Mesodermal cell (in vitro differentiated cells): Measurements from ENCODE around the gene MRPL10.

Experiments used
- H3K27ac ChIP-seq: 2 replicates; pipeline ENCODE4 v1.7.0; 2013; ENCODE audit warnings: mild to moderate bottlenecking, low read depth, low read length, moderate library complexity; ENCODE audit not compliant: severe bottlenecking
- H3K36me3 ChIP-seq: 2 replicates; pipeline ENCODE4 v1.7.1; 2013; ENCODE audit warnings: mild to moderate bottlenecking, low read length, moderate library complexity; ENCODE audit not compliant: control insufficient read depth, insufficient read depth
- H3K4me1 ChIP-seq: one replicate; pipeline ENCODE4 v1.7.1; 2013; ENCODE audit warnings: mild to moderate bottlenecking, low read length; ENCODE audit not compliant: insufficient read depth, control insufficient read depth, poor library complexity, severe bottlenecking
- H3K4me3 ChIP-seq: 2 replicates; pipeline ENCODE4 v1.7.0; 2013; ENCODE audit warnings: low read length, control low read depth, mild to moderate bottlenecking; ENCODE audit not compliant: insufficient read depth, poor library complexity, severe bottlenecking; ENCODE audit errors: extremely low read depth
- H3K9me3 ChIP-seq: 2 replicates; pipeline ENCODE4 v1.7.1; 2013; ENCODE audit warnings: mild to moderate bottlenecking, low read length, moderate library complexity; ENCODE audit not compliant: control insufficient read depth
- WGBS, 2 experiments: methylation state at CpG; one replicate each; pipeline ENCODE4 v1.1.5; 2013; ENCODE audit warnings: missing lambda C conversion rate in 2 of 2; ENCODE audit not compliant: insufficient coverage in 2 of 2; 5-methylcytosine and 5-hydroxymethylcytosine counted together

MRPL10 gene

DNA sequence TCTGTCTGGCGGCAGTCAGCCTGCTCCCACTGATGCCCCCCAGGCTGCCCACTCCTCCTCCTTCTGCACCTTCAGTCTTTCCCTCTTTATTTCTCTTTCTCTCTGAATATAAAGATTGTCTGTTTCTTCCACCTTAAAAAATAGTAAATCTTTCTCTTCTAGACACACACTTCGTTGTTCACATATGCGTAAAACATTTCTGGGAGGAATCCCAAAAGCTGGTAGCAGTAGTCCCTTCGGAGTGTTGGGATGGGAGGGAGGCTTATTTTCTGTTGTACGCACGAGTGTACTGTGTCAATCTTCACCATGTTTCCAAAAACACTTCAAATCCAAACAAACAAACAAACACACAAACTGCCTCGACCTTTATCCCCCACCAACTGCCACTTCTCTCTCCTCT lies 19.6 kb downstream of the MRPL10 start:
- Histone ChIP-seq H3K36me3 (peaks cover 48% of the 10 kb centered on the region), H3K4me1 (peaks cover 13% of the 10 kb centered on the region), H3K4me3 (no peak overlapping the region), H3K27ac (no peak overlapping the region), H3K9me3 (no peaks in the 10 kb centered on the region)
- 58 to 70% methylated on average over 2 of the region's 7 CpGs for WGBS, 2 experiments

DNA sequence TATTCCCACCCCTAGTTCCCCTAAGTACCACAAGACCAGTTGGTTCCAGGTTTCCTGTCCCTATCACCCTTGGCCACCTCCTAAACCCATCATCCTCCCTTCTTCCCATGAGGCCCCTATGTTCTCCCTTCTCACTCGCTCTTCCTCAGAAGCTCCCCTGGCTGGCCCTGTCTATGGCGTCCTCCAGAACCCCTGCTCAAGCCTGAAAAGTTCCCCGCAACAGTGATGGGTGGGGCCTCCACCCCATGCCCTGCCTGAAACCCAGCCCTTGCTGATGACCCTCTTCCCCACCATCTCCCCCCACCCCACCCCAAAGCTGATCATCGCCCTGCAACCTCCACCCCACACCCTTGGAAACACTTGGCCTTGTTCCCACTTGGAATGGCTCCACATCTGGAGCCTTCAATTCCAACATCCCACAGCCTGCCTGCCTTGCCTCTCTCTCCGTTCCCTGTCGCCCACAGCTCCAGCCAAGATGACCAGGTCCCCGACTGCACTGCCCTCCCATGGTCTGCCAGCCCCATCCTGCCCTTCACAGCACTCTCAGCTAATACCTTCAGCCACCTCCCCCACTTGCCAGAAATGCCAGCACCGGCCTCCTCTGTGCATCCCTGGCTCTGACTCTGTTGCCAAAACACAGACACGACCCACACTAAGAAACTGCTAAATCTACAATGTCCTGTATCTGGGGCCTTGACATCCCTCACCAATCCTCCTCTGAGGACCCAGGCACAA lies 20.3 kb downstream of the MRPL10 start:
- peaks cover 13% of the 10 kb centered on the region for H3K4me1 ChIP-seq
- H3K36me3 ChIP-seq = peaks cover 42% of the 10 kb centered on the region
- no peak overlapping the region for H3K4me3 ChIP-seq
- peak overlapping the region; percentile 23 for H3K27ac ChIP-seq
- no peaks in the 10 kb centered on the region for H3K9me3 ChIP-seq
- WGBS, 2 experiments = 86 to 88% methylated on average over 6 to 9 of the region's 9 CpGs

GRCh38 chr17:47810200-47810821 lies 21.0 kb downstream of the MRPL10 start:
- H3K36me3 ChIP-seq = peaks cover 35% of the 10 kb centered on the region
- peaks cover 13% of the 10 kb centered on the region for H3K4me1 ChIP-seq
- no peaks in the 10 kb centered on the region for H3K9me3 ChIP-seq
- H3K27ac ChIP-seq = peak overlapping the region; percentile 23
- no peak overlapping the region for H3K4me3 ChIP-seq
- 40 to 51% methylated on average over 5 to 8 of the region's 10 CpGs for WGBS, 2 experiments

DNA sequence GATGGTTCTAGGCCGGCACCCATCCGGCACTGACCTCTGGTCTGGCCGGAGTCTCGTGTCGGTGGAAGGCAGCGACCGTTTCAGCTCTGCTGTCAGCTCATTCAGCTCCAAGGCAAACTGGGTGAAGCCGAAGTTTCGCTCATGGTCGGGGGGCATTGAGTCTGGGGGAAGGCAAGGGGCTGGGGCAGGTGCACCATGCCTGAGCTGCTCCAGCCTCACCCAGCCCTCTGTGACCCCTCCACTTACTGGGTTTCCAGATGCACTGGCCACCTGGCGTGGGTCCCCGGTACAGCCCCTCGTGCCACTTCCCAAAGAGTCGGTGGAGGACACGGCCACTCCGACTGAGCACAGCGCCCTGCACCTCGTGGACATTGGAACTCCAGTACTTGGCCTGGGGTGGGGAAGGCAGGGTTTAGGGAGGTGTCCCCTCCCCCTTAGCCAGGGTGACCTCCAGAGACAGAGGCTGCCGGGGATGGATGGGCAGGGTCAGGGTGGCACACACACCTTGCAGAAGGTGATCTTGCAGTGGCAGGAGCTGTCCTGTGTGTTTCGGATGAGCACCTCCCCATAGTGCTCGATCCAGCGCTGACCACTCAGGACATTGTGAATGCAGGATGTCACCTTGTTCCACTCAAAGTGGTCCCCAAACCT lies 22.4 kb downstream of the MRPL10 start:
- 93 to 95% methylated on average over 19 to 20 of the region's 22 CpGs for WGBS, 2 experiments
- Histone ChIP-seq H3K36me3 (peaks cover 25% of the 10 kb centered on the region), H3K27ac (no peak overlapping the region), H3K4me1 (peaks cover 13% of the 10 kb centered on the region), H3K9me3 (no peaks in the 10 kb centered on the region), H3K4me3 (no peak overlapping the region)

DNA sequence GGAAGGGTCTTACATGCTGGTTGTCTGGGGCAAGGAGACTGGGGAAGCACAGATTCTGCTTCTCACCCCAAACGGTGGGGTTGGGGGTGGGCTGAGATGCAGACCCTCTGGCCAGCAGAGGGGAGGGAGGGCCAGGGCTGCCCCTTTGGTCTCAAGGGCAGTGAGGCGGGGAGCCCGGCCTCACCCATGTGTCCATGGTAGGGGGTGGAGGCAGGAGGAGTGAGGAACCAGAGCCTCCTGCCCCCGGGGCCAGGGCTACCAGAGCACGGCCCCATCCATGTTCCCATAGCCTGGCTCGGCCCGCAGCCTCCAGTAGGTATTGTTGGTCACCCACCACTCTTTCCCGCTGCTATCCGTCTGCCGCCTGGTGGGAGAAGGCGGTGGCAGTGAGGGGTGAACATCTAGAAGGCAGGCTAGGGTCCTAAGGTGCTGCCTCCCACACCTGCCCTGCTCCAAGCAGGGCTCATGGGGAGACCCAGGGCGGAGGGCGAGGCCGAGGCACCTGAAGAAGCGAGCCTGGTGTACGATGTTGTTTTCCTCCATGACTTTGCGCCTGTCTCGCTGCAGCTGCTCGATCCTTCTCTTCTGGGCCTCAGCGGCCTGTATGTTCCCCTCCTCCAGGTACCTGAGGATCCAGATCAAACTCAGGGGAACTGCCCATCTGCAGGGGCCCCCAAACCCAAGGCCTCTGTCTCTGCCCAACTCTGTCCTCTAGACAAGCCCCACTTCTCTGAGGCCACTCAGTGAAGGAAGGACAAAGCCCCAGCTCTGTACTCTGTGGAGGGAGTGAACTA lies 23.1 kb downstream of the MRPL10 start:
- WGBS, 2 experiments = 91 to 93% methylated on average over 14 to 17 of the region's 20 CpGs
- no peaks in the 10 kb centered on the region for H3K9me3 ChIP-seq
- no peak overlapping the region for H3K4me3 ChIP-seq
- no peak overlapping the region for H3K27ac ChIP-seq
- H3K4me1 ChIP-seq = peaks cover 13% of the 10 kb centered on the region
- H3K36me3 ChIP-seq = peaks cover 25% of the 10 kb centered on the region

DNA sequence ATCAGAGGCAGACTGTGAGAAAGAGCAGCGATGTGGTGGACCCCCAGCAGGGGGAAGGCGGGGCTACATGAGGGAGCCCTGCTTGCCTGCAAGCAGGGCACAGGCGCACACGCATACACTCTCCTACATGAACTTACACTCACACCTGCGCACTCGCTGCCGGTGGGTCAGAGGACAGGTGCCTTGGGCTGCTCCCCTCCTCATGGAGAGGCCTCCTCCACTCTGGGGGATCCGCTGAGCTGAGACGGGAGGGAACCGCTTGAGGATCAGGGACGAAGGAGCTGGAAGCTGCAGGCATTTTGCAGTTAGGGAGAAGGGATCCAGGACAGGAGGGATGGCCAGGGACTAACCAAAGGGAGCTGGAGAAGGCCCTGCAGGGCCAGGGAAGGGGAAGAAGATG lies 23.9 kb downstream of the MRPL10 start:
- H3K9me3 ChIP-seq = no peaks in the 10 kb centered on the region
- no peak overlapping the region for H3K27ac ChIP-seq
- 88 to 93% methylated on average over 5 to 9 of the region's 11 CpGs for WGBS, 2 experiments
- H3K4me3 ChIP-seq = no peak overlapping the region
- H3K4me1 ChIP-seq = peaks cover 13% of the 10 kb centered on the region
- H3K36me3 ChIP-seq = peaks cover 25% of the 10 kb centered on the region

DNA sequence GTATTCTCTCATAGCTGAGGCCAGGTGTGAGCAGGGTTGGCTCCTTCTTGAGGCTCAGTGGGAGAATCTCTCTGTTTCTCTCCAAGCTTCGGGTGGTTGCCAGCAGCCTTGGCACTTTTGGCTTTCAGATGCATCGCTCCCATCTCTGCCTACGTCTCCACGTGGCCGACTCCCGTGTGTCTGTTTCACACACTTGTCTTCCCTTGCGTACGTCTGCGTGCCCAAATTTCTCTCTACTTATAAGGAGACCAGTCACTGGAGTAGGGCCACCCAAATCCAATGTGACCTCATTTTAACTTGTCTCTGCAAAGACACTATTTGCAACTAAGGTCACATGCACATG lies 24.5 kb downstream of the MRPL10 start:
- H3K36me3 ChIP-seq = peaks cover 25% of the 10 kb centered on the region
- WGBS, 2 experiments = 92 to 96% methylated on average over 9 of the region's 9 CpGs
- H3K27ac ChIP-seq = no peak overlapping the region
- peaks cover 13% of the 10 kb centered on the region for H3K4me1 ChIP-seq
- no peaks in the 10 kb centered on the region for H3K9me3 ChIP-seq
- H3K4me3 ChIP-seq = no peak overlapping the region

DNA sequence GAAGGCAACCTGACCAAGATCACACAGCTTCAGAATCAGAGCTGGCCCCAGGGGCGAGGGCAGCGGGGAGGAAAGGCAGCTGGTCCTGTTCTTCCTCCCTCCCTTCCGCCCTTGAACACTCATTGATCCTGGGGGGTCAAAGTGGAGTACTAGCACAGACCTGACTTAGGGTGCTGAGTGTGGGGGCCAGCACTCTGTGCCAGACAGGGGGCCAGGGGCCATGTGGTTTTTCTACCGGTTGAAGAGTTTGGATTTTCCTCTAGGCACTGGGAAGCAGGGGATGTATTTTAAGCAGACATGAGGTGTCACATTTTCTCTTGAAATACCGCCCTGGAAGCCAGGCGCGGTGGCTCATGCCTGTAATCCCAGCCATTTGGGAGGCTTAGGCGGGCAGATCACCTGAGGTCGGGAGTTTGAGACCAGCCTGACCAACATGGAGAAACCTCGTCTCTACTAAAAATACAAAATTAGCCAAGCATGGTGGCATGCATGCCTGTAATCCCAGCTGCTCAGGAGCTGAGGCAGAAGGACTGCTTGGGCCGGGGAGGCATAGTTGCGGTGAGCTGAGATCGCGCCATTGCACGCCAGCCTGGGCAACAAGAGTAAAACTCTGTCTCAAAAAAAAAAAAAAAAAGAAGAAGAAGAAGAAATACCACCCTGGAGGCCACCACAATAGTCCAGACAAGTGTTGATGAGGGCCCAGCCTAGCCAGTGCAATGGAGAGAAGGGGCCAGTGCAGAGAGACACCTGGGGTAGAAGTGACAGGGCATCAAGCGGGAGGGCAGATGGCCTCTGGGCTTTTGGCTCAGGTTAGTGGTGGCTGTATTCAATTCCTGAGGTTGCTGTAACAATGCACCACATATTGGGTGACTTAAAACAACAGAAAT lies 25.1 kb downstream of the MRPL10 start:
- Histone ChIP-seq H3K9me3 (no peaks in the 10 kb centered on the region), H3K4me1 (peaks cover 13% of the 10 kb centered on the region), H3K27ac (no peak overlapping the region), H3K36me3 (peaks cover 24% of the 10 kb centered on the region), H3K4me3 (no peak overlapping the region)
- 84 to 93% methylated on average over 9 to 15 of the region's 16 CpGs for WGBS, 2 experiments

- WGBS, 2 experiments = 69 to 80% methylated on average over 2 to 3 of the region's 3 CpGs
- H3K9me3 ChIP-seq = no peaks in the 10 kb centered on the region
- no peak overlapping the region for H3K27ac ChIP-seq
- H3K36me3 ChIP-seq = peaks cover 20% of the 10 kb centered on the region
- no peak overlapping the region for H3K4me3 ChIP-seq
- no peaks in the 10 kb centered on the region for H3K4me1 ChIP-seq
These were observed 26.9 kb downstream of the MRPL10 start for GRCh38 chr17:47804461-47804860.

DNA sequence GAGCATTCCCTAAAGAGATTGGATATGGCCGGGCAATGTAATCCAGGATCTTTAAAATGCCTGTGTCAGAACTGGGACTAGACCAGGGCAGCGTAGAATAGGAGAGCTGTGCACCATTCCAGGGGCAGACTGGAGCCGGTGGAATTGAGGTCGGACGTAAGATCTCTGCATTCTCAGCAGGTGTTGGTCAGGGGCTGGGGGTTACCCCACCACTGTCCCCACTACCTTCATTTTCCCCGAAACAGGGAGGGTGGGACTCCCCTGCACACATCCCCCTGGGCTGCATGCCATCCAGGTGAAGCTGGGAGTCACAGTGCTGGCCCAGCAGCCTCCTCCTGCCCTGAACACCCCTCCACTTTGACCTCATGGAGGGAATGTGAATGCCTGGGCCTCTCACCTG lies 27.6 kb downstream of the MRPL10 start:
- H3K27ac ChIP-seq = no peak overlapping the region
- no peak overlapping the region for H3K4me3 ChIP-seq
- H3K9me3 ChIP-seq = no peaks in the 10 kb centered on the region
- H3K4me1 ChIP-seq = no peaks in the 10 kb centered on the region
- 62 to 70% methylated on average over 5 of the region's 6 CpGs for WGBS, 2 experiments
- H3K36me3 ChIP-seq = peaks cover 13% of the 10 kb centered on the region
